Liver (tissue), 3 donors: ENCODE measurements around the gene TBK1.

Experiments
- FOXA1 ChIP-seq: IDR thresholded peaks from 2 replicates; pipeline ENCODE4 v1.6.1; 2016; ENCODE audit warnings: antibody characterized with exemption
- GABPA ChIP-seq, 2 donors: IDR thresholded peaks in 1 of 2; conservative IDR thresholded peaks in 1 of 2; 2 replicates each; pipeline ENCODE4 v1.6.1; 2016; ENCODE audit warnings: antibody characterized with exemption in 2 of 2, mild to moderate bottlenecking in 1 of 2, moderate library complexity in 1 of 2
- JUND ChIP-seq, 2 donors: IDR thresholded peaks; 2 replicates each; pipeline ENCODE4 v1.6.1; 2016; ENCODE audit warnings: antibody characterized with exemption in 2 of 2
- YY1 ChIP-seq: IDR thresholded peaks from 2 replicates; pipeline ENCODE4 v1.6.1; 2016; ENCODE audit warnings: antibody characterized with exemption, mild to moderate bottlenecking
- TF ChIP-seq, protein P1 (sequence below): fragments of 150-350 bp; IDR thresholded peaks from 2 replicates; pipeline ENCODE4 v1.5.1; 2017; ENCODE audit warnings: improper control_type of control experiment, low read depth, low read length; ENCODE audit not compliant: missing input control
- TF ChIP-seq, protein P2 (sequence below): IDR thresholded peaks from 2 replicates; pipeline ENCODE4 v1.6.1; 2016; ENCODE audit warnings: antibody characterized with exemption, mild to moderate bottlenecking
- donor health status: healthy.
- donor health status: healthy.

DNA sequence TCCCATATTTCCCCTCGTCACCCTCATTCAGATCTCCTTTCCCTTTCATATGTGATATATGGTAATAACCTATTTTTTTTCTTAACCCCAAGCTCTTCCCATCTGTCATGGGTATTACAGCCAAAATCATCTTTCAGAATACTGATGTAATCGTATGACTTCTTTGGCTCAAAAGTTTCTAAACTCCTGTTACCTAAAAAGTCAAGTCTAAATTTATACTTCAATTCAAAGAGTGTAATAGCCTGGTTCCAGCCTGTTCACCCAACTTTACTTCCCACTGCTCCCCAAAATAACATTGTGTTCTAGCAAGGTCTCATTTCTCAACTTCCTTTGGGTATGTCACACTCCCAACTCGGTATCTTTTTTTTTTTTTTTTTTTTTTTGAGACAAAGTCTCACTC, 48.5 kb downstream of the TBK1 start:
- TF ChIP-seq, protein P1, sequence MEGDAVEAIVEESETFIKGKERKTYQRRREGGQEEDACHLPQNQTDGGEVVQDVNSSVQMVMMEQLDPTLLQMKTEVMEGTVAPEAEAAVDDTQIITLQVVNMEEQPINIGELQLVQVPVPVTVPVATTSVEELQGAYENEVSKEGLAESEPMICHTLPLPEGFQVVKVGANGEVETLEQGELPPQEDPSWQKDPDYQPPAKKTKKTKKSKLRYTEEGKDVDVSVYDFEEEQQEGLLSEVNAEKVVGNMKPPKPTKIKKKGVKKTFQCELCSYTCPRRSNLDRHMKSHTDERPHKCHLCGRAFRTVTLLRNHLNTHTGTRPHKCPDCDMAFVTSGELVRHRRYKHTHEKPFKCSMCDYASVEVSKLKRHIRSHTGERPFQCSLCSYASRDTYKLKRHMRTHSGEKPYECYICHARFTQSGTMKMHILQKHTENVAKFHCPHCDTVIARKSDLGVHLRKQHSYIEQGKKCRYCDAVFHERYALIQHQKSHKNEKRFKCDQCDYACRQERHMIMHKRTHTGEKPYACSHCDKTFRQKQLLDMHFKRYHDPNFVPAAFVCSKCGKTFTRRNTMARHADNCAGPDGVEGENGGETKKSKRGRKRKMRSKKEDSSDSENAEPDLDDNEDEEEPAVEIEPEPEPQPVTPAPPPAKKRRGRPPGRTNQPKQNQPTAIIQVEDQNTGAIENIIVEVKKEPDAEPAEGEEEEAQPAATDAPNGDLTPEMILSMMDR: no peak
- TF ChIP-seq YY1 (no peak), JUND (IDR thresholded peaks at IDR 0.05) (no peak), FOXA1 (no peak), GABPA (IDR thresholded peaks at IDR 0.05 in 1 of 2, conservative IDR thresholded peaks at IDR 0.05 in 1 of 2) (no peak)
- TF ChIP-seq, protein P2, sequence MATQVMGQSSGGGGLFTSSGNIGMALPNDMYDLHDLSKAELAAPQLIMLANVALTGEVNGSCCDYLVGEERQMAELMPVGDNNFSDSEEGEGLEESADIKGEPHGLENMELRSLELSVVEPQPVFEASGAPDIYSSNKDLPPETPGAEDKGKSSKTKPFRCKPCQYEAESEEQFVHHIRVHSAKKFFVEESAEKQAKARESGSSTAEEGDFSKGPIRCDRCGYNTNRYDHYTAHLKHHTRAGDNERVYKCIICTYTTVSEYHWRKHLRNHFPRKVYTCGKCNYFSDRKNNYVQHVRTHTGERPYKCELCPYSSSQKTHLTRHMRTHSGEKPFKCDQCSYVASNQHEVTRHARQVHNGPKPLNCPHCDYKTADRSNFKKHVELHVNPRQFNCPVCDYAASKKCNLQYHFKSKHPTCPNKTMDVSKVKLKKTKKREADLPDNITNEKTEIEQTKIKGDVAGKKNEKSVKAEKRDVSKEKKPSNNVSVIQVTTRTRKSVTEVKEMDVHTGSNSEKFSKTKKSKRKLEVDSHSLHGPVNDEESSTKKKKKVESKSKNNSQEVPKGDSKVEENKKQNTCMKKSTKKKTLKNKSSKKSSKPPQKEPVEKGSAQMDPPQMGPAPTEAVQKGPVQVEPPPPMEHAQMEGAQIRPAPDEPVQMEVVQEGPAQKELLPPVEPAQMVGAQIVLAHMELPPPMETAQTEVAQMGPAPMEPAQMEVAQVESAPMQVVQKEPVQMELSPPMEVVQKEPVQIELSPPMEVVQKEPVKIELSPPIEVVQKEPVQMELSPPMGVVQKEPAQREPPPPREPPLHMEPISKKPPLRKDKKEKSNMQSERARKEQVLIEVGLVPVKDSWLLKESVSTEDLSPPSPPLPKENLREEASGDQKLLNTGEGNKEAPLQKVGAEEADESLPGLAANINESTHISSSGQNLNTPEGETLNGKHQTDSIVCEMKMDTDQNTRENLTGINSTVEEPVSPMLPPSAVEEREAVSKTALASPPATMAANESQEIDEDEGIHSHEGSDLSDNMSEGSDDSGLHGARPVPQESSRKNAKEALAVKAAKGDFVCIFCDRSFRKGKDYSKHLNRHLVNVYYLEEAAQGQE: no peak
